Left lobe of liver (tissue), 2 donors: Measurements from ENCODE around the gene CALML6. TPM values are rescaled to one million over a fixed set of nuclear protein-coding genes. Genes with fewer than 3 reads are reported as not detected.
A peak's percentile ranks its signal among the peaks of the same experiment; 100 is the strongest.

Source experiments
- ATAC-seq: fragments of 200-7000 bp; cut with Tn5 transposase; one replicate; pipeline ENCODE4 v1.9.1; 2020; ENCODE audit warnings: mild to moderate bottlenecking, moderate library complexity
- DNase-seq: peaks from one replicate; pipeline ENCODE4 v3.0.0-alpha.2; 2020; ENCODE audit warnings: low spot score
- total RNA-seq: library from RNA; stranded (reverse); gene quantifications from one replicate; pipeline ENCODE4 v1.2.1, GENCODE V29; 2021
- donor health status: DM: no; HTN: no; CAD: no; lungs with moderate emphysema.
- donor health status: DM: no; HTN: yes; CAD: no.

The CALML6 gene
- total RNA-seq, 1 donor from 2014 or later, result 1.4 TPM

DNA sequence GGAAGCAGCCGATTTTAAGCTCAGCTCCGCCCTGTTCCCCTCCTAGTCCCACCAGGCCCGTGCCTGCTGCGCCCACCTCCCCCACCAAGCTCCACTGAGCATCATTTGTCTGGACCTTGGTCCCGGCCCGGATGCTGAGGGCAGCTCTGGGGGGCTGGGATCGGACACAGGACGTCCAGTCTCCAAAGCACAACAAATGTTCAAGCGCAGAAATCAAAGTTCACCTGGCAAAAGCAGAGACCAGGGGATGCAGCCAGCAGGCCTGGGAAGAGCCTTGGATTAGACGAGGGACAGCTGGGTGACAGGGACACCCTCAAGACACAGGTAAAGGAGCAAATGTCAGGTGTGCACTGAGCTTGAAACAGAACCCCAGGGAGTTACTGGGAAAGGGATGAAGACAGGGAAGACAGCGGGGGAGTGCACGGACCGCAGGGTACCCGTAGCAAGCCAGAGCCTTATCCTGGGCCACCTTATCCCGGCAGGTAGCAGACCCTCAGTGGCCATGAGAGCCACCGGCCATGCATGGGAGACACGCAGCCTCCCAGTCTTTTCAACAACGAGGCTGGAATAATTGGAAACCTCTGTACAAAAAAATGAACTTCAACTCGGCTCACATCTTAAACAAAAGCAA, 26.3 kb downstream of the CALML6 start:
- DNase-seq (peak; percentile 83), ATAC-seq (peak; percentile 77)

DNA sequence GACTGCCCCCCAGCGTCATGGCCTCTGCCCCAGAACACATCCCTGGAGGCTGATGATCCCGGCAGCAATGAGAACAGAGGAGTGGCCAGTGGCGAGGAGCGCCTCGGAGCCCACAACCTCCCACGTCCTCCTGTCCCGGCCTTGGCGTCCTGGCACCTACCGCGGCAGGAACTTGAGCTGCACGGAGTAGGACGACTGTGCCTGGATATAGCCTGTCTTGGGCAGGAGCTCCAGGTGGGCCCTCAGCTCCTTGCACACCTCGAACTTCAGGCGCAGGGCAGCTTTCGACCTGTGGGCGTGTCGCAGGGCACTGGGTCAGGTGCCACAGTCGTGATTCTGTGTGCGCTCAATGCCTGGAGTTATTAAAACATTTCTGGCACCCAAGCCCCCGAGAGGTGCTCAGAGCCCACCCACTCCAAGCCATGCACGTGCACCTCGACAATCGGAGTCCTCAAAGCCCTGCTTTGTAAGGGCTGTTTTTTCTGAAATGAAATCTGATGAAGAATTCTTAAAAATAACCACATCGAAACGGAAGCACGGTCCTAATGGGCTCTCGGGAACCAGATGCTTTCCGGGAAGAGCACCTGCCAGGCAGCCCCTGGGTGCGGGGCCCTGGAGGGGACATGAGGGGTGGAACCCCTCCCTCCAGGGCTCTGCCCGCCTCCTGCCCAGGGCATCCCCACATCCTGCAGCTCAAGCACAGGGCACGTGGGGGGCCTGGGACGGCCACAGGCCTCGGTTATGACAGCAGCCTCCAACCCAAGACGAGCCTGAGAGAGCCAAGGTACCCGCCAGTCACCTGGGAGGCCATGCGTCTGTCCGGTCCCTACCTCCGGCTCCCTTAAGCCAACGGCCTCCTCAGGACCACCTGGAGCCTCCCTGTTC, 27.1 kb downstream of the CALML6 start:
- no peak for ATAC-seq
- DNase-seq, result no peak

DNA sequence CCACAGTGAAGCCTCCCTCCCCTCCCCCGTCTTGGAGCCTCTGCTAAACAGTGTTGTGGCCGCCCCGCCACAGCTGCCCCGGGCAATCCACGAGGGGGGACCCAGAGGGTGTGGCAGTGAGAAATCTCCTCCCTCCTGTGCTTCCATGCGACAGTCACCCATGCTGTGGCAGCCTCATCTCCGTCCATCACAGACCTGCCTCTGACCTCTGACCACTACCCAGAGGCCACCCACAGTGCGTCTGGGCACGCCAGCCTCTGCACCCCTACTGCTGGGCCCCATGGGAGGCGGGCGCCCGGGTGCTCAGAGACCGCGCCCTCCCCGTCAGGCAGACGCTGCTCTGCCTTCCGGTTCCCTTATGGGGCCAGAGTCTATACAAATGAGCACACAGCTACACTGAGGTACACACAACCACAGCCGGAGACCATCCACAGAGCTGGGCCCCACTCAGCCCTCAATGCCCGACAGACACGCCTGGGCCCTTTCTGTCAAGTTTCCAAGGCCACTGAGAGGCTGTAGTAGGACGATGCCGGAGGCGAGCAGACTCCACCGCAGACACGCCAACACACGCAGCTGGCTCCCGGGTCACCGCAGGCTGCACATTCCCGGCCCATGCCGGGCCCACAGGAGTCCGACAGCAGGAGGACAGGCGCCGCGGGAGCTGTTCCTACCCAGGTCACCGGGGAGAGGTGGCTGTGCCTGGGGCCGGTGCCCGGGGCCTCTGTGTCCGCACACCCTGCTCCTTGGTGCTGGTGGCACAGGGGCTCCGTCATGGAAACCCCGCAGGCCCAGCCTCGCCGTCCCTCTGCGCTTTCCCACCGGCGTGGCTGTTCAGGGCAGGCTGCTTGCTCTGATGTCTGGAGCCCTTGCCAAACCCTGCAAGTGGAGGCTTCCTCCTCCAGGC, 27.9 kb downstream of the CALML6 start:
- ATAC-seq (no peak), DNase-seq (peak; percentile 44)

DNA sequence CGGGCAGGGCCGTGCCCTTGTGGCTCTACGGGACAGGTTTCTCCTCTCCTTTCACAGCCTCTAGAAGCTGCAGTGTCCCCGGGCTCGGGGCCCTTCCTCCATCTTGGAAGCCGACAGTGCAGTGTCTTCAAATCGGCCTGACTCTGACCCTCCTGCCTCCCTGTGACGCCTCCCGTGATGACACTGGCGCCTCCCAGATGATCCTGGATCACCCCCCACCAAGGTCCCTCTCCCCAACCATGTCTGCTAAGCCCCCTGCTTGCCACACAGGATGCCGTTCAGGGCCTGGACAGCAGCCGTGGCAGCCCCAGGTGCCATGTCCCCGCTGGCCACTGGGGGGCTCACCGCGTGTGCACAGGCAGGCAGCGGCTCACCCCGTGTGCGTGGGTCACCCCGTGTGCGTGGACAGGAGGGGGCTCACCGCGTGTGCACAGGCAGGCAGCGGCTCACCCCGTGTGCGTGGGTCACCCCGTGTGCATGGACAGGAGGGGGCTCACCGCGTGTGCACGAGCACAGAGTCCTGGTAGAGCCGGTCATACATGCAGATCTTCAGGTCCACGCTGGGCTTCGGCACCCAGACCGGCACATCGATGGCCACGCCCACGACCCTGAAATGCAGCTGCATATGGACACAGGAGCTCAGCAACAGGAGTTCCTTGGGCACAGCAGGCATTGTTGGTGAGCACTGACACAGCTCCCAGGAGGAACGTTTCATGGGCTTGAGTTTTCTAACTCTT, 28.9 kb downstream of the CALML6 start:
- peak; percentile 75 for ATAC-seq
- DNase-seq, result peak; percentile 64

DNA sequence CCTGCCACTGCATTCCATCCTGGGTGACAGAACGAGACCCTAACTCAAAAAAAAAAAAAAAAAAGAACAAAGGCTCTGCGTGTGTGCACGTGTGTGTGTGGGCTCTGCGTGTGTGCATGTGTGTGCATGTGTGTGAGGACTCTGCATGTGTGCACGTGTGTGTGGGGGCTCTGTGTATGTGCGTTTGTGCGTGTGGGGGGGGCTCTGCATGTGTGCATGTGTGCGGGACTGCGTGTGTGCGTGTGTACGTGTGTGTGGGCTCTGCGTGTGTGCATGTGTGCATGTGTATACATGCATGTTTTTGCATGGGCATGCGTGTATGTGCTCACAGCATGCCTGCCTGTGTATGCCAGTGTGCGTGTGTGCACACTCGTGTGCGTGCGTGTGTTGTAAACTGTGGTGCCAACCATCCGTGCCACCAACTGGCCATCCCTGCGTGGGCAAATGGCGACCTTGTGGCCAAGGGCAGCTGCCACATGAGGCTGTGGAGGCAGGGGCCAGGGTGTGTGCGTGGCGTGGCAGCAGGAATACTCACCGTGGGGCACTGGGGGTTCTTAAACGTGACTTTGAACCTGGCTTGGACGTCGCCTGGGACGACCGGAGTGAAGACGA, 30.8 kb downstream of the CALML6 start:
- no peak for DNase-seq
- no peak for ATAC-seq

DNA sequence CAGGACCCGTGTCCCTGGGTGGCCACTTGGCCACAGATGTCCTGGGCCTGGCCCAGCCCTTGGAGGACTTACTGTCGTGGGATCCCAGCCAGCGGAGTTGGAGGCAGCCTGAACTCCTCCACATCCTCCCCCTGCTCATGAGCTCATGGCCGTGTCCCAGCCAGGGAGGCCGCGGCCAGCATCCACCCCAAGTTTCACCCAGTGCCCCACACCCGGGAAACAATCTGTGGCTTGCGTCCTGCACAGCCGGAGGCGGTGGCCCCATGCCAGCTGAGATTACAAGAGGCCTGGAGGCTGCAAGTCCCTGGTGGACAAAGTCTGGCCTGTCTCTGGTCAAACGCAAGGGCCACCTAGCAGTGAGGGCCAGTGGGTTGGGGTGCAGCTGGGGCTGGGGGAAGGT, 31.5 kb downstream of the CALML6 start:
- DNase-seq, result peak; percentile 77
- peak; percentile 51 for ATAC-seq

DNA sequence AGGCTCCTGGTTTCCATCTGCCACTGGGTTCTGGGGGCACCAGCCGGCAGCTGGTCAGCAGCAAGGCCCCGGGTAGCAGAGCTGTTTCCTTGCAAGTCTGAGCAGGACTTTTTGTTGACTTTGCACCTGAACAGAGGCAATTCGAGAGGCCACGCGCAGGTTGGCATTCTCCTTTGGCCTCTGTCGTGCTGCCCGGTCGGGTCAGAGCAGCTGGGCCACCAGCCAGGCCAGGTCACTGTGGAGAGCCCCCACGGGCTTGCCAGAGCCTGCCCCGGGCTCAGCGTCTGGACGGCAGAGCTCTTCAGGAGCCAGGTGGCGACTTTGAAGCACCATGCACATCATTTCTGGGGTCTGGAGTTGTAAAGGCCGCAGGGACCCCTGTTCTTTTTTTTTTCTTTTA, 32.4 kb downstream of the CALML6 start:
- DNase-seq (peak; percentile 94), ATAC-seq (peak; percentile 86)

DNA sequence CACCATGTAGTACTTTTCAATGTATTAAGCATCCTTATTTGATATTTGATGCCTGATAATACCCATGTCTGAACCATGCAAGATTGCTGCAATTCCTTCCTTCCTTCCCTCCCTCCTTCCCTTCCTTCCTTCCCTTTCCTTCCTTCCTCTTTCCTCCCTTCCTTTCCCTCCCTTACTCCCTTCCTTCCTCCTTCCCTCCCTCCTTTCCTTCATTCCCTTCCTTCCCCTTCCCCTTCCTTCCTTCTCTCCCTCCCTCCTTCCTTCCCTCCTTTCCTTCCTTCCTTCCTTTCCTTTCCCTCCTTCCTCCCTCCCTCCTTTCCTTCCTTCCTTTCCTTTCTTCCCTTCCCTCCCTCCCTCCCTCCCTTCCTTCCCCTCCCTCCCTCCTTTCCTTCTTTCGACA, 33.7 kb downstream of the CALML6 start:
- ATAC-seq (no peak), DNase-seq (no peak)

DNA sequence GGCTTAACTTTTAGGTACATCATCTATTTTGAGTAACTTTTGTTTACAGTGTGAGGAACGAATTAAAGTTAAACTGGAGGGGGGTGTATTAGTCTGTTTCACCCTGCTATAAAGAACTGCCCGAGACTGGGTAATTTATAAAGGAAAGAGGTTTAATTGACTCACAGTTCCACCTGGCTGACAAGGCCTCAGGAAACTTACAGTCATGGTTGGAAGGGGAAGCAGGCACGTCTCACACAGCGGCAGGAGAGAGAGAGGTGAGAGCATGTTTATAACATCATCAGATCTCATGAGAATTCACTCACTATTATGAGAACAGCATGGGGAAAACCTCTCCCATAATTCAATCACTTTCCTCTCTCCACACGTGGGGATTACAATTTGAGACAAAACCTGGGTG, 35.9 kb downstream of the CALML6 start:
- ATAC-seq (no peak), DNase-seq (no peak)

DNA sequence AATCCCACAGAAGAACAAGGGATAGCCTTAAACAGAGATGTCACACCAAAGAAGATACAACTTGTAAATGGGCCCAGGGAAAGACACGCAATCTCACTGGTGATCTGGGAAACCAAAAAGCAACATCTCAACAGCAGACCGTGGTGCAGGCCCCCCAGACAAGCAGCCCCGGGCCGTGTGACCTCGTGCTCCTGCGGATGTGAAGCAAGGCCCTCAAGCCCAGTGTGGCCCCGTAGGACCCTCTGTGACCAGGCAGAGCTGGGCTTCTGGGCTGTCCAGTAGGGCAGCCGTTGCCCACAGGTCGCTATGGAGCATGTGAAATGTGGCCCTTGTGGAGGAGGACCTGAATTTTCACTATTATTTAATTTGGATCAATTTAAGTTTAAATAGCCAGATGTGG, 39.0 kb downstream of the CALML6 start:
- no peak for ATAC-seq
- DNase-seq, result no peak

DNA sequence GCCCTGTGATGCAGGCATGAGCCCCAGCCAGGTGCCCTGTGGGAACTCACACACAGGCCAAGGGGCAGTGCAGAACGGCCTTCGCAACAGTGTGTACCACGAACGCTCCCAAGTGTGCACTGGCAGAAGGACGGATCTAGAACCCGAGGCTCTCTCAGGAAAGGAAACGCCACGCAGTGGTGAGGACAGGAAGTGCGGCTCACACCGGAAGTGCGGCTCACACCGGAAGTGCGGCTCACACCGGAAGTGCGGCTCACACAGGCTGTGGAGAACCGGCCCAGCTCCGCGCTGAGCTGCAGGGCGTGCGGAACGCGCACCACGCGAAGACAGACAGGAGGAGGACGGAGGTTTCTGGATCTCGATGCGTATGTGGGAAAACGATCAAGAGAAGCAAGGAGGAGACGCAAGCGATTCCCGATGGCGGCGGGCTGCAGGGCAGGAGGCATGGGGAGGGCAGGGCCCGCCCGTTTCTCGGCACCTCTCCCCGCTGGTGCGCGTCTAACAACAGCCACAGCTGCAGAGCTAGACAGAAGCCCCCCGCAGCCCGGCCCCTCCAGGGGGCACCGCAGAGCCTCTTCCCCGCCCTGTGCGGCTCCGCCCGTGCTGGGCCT, 39.9 kb downstream of the CALML6 start:
- ATAC-seq (no peak), DNase-seq (no peak)

DNA sequence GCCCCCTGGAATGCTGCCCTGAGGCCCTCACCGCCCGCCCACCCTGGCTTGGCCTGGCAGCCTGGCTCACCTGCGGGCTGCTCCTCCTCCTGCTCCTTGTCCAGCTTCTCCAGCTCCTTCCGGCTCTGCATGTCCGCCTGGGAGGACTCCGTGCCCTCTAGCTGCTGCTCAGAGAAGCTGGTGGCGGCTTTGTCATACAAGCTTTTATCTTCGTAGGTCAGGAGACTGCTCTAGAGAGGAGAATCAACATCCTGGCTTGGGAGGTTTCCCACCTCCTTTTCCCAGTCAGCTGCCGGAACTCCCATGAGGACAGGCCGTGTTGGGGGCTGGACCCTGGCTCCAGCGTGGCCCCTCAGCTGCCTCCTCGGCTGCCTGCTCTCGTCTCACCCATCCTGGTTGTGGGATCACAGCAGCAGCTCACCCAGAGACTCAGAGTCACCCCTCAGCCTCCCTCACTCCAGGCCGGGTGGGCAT, 40.6 kb downstream of the CALML6 start:
- no peak for ATAC-seq
- no peak for DNase-seq

DNA sequence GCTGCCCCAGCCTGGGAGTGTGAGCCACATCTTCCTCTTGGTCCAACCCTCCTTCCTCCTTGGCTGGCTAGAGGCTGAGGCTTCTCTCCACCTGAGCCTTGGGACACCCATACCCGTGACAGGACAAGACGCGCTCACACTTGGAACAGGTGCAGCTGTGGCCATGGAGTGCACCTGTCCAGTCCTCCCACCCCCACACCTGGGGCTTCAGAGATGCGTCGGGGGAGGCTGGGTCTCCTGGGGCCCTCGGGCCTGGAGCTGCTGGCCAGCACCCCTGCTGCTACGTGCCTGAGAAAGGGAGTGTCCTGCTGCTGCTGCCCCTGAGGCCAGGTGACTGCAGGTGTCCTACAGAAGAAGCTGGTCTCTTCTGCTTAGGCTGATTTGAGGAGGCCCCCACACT, 41.0 kb downstream of the CALML6 start:
- ATAC-seq (no peak), DNase-seq (no peak)

DNA sequence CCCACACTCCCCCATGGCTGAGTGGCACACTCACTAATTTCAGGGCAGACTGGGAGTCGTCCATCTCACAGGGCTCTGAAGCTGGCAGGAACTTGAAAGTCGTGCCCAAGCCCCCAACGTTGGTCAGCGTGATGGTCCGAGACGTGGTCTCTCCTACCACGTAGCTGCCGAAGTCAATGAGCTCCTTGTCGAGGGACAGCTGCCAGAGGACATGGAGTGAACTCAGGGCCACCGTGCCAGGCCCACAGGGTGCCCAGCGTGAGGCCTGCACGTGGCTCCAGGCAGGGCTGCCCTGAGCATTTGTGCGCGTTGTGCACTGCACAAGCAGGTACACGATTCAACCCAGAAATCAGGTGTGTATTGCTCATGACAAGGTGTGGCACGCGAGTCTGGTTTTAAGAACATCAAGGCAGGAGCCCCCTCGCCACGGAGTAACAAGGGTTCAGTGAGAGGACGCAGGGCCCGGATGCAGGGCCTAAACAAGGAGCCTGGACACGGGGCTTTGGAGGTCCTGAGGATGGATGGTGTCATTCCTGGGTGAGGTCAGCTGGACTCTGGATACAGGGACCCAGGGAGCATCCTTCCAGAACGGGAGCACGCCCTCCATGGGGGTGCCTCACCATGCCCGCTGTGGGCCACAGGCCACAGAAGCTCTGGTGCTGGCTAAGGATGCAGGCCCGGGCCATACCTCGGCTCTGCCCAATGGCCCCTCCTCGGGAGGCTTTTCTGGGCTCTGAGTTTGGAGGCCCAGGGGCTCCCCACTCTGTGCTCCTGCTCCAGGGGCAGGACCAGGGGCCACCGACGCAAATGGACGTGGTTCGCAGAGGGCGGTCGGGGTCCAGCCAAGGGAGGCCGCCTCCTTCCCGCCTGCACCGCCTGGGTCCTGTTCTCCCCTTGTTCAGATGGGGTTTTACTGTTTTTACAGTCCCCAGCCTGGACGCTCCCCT, 41.8 kb downstream of the CALML6 start:
- DNase-seq, result no peak
- no peak for ATAC-seq

DNA sequence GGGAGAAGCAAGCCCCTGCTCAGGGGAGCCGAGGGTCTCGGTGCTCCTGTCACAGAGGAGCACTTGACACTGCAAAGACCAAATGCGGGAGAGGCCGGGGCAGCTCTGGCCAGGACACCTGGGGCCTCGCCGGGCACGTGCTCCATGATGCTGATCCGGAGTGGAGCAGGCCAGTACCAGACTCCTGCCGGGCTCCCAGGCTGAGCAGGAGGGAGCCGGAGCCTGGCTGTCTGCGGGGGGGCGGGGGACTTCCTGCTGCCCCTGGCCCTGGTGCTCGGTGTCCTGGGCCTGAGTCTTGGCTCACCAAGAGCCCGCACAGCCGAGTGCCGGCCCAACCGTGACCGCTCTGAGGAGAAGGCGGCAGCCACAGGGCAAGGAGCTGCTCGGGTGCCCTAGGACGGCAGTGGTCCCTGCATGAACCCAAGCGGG, 42.5 kb downstream of the CALML6 start:
- DNase-seq, result no peak
- no peak for ATAC-seq

DNA sequence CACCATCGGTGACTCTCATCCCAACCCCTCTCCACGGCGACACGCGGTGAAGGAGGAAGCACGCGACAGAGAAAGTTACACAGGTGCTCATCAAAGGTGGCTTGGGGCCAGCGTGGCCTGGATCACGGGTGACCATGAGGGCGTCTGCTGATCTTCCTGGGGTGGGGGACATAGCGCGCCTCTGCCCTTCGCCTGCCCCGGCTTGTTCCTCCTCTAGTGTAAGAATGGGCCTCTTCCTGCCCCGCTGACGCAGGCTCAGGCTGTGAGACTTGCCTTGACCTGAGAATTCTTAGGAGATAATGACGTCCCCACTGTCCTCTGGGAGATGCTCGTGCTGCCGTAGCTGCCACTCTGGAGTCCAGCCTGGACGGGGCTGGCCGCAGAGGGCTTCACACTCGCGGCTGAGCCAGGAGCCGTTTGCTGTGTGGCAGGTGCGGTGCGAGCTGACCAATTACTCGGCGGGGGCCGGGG, 43.0 kb downstream of the CALML6 start:
- ATAC-seq, result no peak

DNA sequence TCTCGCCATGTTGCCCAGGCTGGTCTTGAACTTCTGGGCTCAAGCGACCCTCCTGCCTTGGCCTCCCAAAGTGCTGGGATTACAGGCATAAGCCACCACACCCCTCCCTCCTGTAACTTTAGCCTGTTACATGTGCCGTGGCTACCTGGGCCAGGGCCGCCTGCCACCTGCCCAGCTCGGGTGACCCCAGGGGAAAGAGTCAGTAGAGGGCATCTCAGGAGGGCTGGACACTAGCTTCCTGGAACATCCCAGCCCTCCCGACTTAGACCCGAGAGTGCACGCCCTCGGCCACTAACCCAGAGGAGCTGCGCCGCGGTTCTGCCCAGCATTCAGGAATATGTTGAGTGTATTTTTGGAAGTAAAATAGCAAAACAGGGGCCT, 44.4 kb downstream of the CALML6 start:
- ATAC-seq (no peak), DNase-seq (no peak)

More for the DNA sequence above, 43.0 kb downstream of the CALML6 start:
- DNase-seq, result no peak

DNA sequence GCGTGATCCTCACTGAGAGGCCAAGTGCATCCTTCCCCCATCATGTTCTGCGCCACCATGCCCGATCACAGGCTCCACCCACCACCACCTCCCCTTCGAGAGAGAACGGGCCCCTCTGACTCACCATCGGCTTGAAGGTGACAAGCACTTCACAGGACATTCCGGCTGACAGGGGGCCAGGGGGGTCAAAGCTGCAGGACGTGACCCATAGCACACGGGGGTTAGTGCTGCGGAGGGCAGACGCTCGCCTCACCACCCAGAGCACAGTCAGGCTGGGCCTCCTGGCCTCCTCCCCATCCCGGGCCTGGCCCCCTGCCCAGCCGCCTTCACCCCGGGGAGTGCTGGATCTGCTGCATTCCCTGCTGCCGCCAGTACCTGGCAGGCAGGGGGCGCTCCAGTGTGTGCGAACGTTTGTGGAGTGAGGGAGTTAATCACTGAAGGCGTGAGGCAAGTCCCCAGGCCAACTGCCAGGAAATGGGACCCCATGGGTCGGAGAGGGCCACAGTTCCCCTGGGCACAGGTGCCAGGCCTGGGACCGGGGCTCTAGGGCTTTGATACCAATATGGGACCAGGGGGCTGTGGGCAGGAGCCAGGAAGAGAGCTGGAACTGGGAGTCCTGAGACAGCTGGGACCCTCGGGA, 44.9 kb downstream of the CALML6 start:
- ATAC-seq (peak; percentile 95), DNase-seq (peak; percentile 86)
